ENCODE data around the gene LRRC36. TPM values are rescaled to one million over a fixed set of nuclear protein-coding genes. Genes with fewer than 3 reads are reported as not detected.

LRRC36 gene
- total and polyA plus RNA-seq, 2 of the 8 experiments (the other 6 are each of a cell fraction or from before 2014, with no cell fraction given): 0.15 TPM; not detected in 1

GRCh38 chr16:67395105-67395457, 68.5 kb downstream of the LRRC36 start:
- H2BK5ac ChIP-seq (ENCODE audit: low read depth, low read length): no peak overlapping the region; the same call in 1 of the 2 replicates
- H3K36me3 ChIP-seq (ENCODE audit: control insufficient read depth in 2 of 4, insufficient read depth in 4 of 4, low read length in 3 of 4): no peaks in the 10 kb centered on the region
- peak overlapping the region; percentile 56 to 86; a peak in 3 of 4 replicates for H3K4me2 ChIP-seq (ENCODE audit: insufficient read depth in 1 of 2, low read depth in 2 of 2, low read length in 2 of 2)
- no peak overlapping the region for H2BK120ac ChIP-seq (replicated peaks; ENCODE audit: low read depth, low read length)
- ChIA-PET POLR2A (ENCODE audit: partially characterized antibody) (interaction anchor here (1.0 to 2.1 kb wide), 3 partner anchors 10 to 109 kb away, joined by 3 to 8 read pairs (median 3); no protein-coding TSS in a partner anchor), CTCF (ENCODE audit: partially characterized antibody) (interaction anchor here (0.5 to 32.4 kb wide), 9 partner anchors 21 to 270 kb away, joined by 3 to 476 read pairs (median 5); partner anchors contain the start of gene ZDHHC1)
- H2BK12ac ChIP-seq (ENCODE audit: low read depth, low read length): peak overlapping the region; percentile 10; the same call in 1 of the 2 replicates
- no peak for DNase-seq (ENCODE audit: low read depth in 1 of 2, low spot score in 2 of 2)
- no peak overlapping the region for H3K56ac ChIP-seq (replicated peaks; ENCODE audit: insufficient read length, low read depth, low read length)
- H2AFZ ChIP-seq (ENCODE audit: low read length): no peak overlapping the region
- H3K9me3 ChIP-seq (ENCODE audit: insufficient read depth in 2 of 2, low read depth in 1 of 2, low read length in 1 of 2): no peaks in the 10 kb centered on the region
- H3K18ac ChIP-seq (ENCODE audit: extremely low read depth, low read length): no peak overlapping the region
- peak overlapping the region; percentile 29; the same call in 1 of the 2 replicates for H4K8ac ChIP-seq (ENCODE audit: extremely low read depth, insufficient read depth, low read length)
- peaks cover 24 to 57% (median 46%) of the 10 kb centered on the region in 4 experiments for H3K27me3 ChIP-seq (replicated peaks in 1 of 4; ENCODE audit: control insufficient read depth in 3 of 4, extremely low read depth in 1 of 4, insufficient read depth in 3 of 4, low read length in 3 of 4)
- no peak overlapping the region for H3K27ac ChIP-seq (ENCODE audit: low read depth, low read length)
- no peak overlapping the region for H4K5ac ChIP-seq (ENCODE audit: insufficient read length, low read depth, low read length)
- TF ChIP-seq RBBP5 (IDR thresholded peaks at IDR 0.05; ENCODE audit: borderline replicate concordance, low read depth, low read length) (no peak), RAD21 (IDR thresholded peaks at IDR 0.05 in 1 of 2, conservative IDR thresholded peaks at IDR 0.05 in 1 of 2; ENCODE audit: low read depth in 2 of 2, low read length in 2 of 2) (no peak), POU5F1 (IDR thresholded peaks at IDR 0.05; ENCODE audit: low read depth, low read length) (no peak), SUZ12 (IDR thresholded peaks at IDR 0.05; ENCODE audit: low read length) (0 out of 2 replicates have a peak, but pooled peaks have one; percentile 10), TAF1 (IDR thresholded peaks at IDR 0.05; ENCODE audit: low read depth, low read length) (no peak), PHF8 (conservative IDR thresholded peaks at IDR 0.05; ENCODE audit: low read depth, low read length) (no peak)
- no peak for FAIRE-seq
- no peak overlapping the region for H3K14ac ChIP-seq (ENCODE audit: insufficient read length)
- H3K4me1 ChIP-seq (replicated peaks in 1 of 4; ENCODE audit: control insufficient read depth in 3 of 4, insufficient read depth in 4 of 4, low read length in 3 of 4): peaks cover 0 to 39% (median 27%) of the 10 kb centered on the region in 4 experiments; a peak in 6 of 7 replicates
- no peak overlapping the region for H3K23ac ChIP-seq (ENCODE audit: insufficient read length)
- no peaks in the 10 kb centered on the region for H3K79me2 ChIP-seq (ENCODE audit: control insufficient read depth in 1 of 2, insufficient read depth in 2 of 2, low read length in 2 of 2)
- no peaks in the 10 kb centered on the region; the same call in 1 of the 2 replicates for H3K23me2 ChIP-seq (ENCODE audit: low read depth, low read length)
- peak overlapping the region; percentile 51 for H4K91ac ChIP-seq (replicated peaks; ENCODE audit: insufficient read length, low read length)
- H4K20me1 ChIP-seq (replicated peaks in 1 of 2; ENCODE audit: control insufficient read depth in 1 of 2, insufficient read depth in 2 of 2, low read length in 2 of 2): peaks cover 6 to 9% of the 10 kb centered on the region in 2 experiments
- peak overlapping the region; percentile 93 for H2BK20ac ChIP-seq (ENCODE audit: low read length)
- H3K9ac ChIP-seq (replicated peaks in 1 of 4; ENCODE audit: extremely low read depth in 1 of 4, low read depth in 3 of 4, low read length in 3 of 4): no peak overlapping the region
- H3K4ac ChIP-seq (replicated peaks; ENCODE audit: insufficient read length, low read depth, low read length): no peak overlapping the region
- WGBS, 2 experiments (ENCODE audit: extremely low coverage in 1 of 2, insufficient coverage in 1 of 2, insufficient read length in 1 of 2, insufficient replicate concordance in 2 of 2, low coverage in 1 of 2, low lambda C conversion rate in 2 of 2, missing lambda C conversion rate in 1 of 2): 74% methylated on average over 8 of the region's 10 CpGs; no CpG with 5 or more reads in 1 of the 2 experiments
- peak overlapping the region in 3 of 4 experiments; percentile 36 to 58 (median 42); a peak in 4 of 8 replicates for H3K4me3 ChIP-seq (ENCODE audit: extremely low read depth in 1 of 4, insufficient read depth in 2 of 4, low read depth in 3 of 4, low read length in 4 of 4)
- peak overlapping the region; percentile 53; the same call in 1 of the 2 replicates for H2BK15ac ChIP-seq (ENCODE audit: low read length)
- H2AK5ac ChIP-seq (ENCODE audit: low read depth, low read length): no peak overlapping the region
- H3K79me1 ChIP-seq (ENCODE audit: low read depth, low read length): no peaks in the 10 kb centered on the region
